Skeletal muscle tissue (tissue), 4 donors: ENCODE data around the gene SENP7. TPM values are rescaled to one million over a fixed set of nuclear protein-coding genes. Genes with fewer than 3 reads are reported as not detected.
"Not testable (repeated sequence)": the region's sequence is repeated elsewhere in the genome, so short reads cannot be mapped to it uniquely, and the experiment has no call there.

Experiments used
- H3K27ac ChIP-seq: one replicate; pipeline ENCODE4 v1.7.0; 2013; ENCODE audit warnings: mild to moderate bottlenecking, low read depth, low read length, inconsistent platforms
- H3K27me3 ChIP-seq, 3 donors: one replicate each; pipeline ENCODE4 v1.7.0; 2013; ENCODE audit warnings: low read length in 3 of 3; ENCODE audit not compliant: control insufficient read depth in 3 of 3, insufficient read depth in 3 of 3
- H3K36me3 ChIP-seq, 3 donors: one replicate each; pipeline ENCODE4 v1.7.0; 2013; ENCODE audit warnings: low read length in 3 of 3; ENCODE audit not compliant: control insufficient read depth in 3 of 3, insufficient read depth in 3 of 3
- H3K4me1 ChIP-seq, 3 donors: one replicate each; pipeline ENCODE4 v1.7.0; 2013; ENCODE audit warnings: low read length in 3 of 3, mild to moderate bottlenecking in 3 of 3; ENCODE audit not compliant: control insufficient read depth in 3 of 3, insufficient read depth in 3 of 3
- H3K4me3 ChIP-seq, 3 donors: one replicate each; pipeline ENCODE4 v1.7.0; 2013; ENCODE audit warnings: low read length in 3 of 3
- H3K9ac ChIP-seq, 3 donors: one replicate each; pipeline ENCODE4 v1.7.0; 2013; ENCODE audit warnings: low read length in 3 of 3, mild to moderate bottlenecking in 3 of 3, moderate library complexity in 2 of 3, low read depth in 1 of 3
- H3K9me3 ChIP-seq, 3 donors: one replicate each; pipeline ENCODE4 v1.7.0; 2013; ENCODE audit warnings: low read length in 3 of 3; ENCODE audit not compliant: control insufficient read depth in 3 of 3
- total RNA-seq: library from RNA; depleted of rRNA; stranded (reverse); fragments of >200 nt; gene quantifications from one replicate; pipeline ENCODE4 v1.2.3, GENCODE V29; 2014
- donor health status: Osteomylitis.

SENP7 gene
- total RNA-seq, 1 donor from 2014 or later: 33.4 TPM

GRCh38 chr3:101464235-101464634 lies 48.8 kb downstream of the SENP7 start:
- no peaks in the 10 kb centered on the region for H3K4me1 ChIP-seq
- H3K9ac ChIP-seq: no peak overlapping the region
- H3K4me3 ChIP-seq: no peak overlapping the region
- no peak overlapping the region for H3K27ac ChIP-seq
- no peaks in the 10 kb centered on the region for H3K27me3 ChIP-seq
- peaks cover 0 to 3% (median 0%) of the 10 kb centered on the region in 3 donors for H3K36me3 ChIP-seq
- H3K9me3 ChIP-seq: no peaks in the 10 kb centered on the region

DNA sequence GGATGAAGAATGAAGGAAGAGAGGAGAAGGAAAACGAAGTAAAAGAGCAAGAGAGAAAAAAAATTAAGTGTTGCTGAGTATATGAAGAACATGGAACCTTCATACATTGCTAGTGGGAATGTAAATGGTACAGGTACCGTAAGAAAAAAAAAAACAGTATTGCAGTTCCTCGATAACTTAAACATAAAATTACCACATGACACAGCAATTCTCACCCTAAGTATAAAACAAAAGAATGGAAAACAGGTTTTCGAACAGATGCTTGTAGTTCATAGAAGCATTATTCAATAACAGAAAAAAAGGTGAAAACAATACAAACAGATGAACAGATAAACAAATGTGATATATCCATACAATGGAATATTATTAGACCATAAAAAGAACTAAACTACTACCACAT lies 51.6 kb downstream of the SENP7 start:
- H3K4me1 ChIP-seq: no peaks in the 10 kb centered on the region
- H3K27ac ChIP-seq: no peak overlapping the region
- H3K9ac ChIP-seq: no peak overlapping the region
- no peaks in the 10 kb centered on the region for H3K9me3 ChIP-seq
- H3K27me3 ChIP-seq: no peaks in the 10 kb centered on the region
- no peak overlapping the region for H3K4me3 ChIP-seq
- H3K36me3 ChIP-seq: peaks cover 0 to 3% (median 3%) of the 10 kb centered on the region in 3 donors

- peaks cover 0 to 3% (median 0%) of the 10 kb centered on the region in 3 donors for H3K36me3 ChIP-seq
- H3K9ac ChIP-seq: no peak overlapping the region
- H3K9me3 ChIP-seq: no peaks in the 10 kb centered on the region
- H3K4me1 ChIP-seq: no peaks in the 10 kb centered on the region
- H3K4me3 ChIP-seq: no peak overlapping the region
- H3K27ac ChIP-seq: no peak overlapping the region
- no peaks in the 10 kb centered on the region for H3K27me3 ChIP-seq
Observed at GRCh38 chr3:101458387-101458786, 54.6 kb downstream of the SENP7 start.

DNA sequence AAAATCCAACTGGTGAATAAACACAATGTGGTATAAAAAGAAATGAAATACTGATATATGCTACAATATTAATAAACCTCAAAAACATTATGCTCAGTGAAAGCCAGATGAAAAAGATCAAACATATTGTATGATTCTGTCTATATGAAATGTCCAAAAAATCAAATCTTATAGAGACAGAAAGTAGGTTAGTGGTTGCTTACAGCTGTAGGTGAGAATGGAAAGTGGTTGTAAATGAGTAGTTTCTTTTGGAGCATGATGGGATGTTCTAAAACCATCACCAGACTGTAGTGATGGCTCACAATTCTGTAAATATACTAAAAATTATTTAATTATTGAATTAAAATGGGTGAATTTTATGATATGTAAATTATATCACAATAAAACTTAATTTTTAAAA lies 58.4 kb downstream of the SENP7 start:
- Histone ChIP-seq H3K36me3 (peaks cover 0 to 3% (median 0%) of the 10 kb centered on the region in 3 donors), H3K4me1 (no peaks in the 10 kb centered on the region), H3K27me3 (no peaks in the 10 kb centered on the region), H3K27ac (no peak overlapping the region), H3K9me3 (no peaks in the 10 kb centered on the region), H3K9ac (no peak overlapping the region), H3K4me3 (no peak overlapping the region)

GRCh38 chr3:101453961-101454360 lies 59.1 kb downstream of the SENP7 start:
- no peaks in the 10 kb centered on the region for H3K9me3 ChIP-seq
- H3K4me3 ChIP-seq: no peak overlapping the region
- H3K27ac ChIP-seq: no peak overlapping the region
- H3K9ac ChIP-seq: no peak overlapping the region
- H3K27me3 ChIP-seq: no peaks in the 10 kb centered on the region
- H3K36me3 ChIP-seq: peaks cover 0 to 3% (median 0%) of the 10 kb centered on the region in 3 donors
- H3K4me1 ChIP-seq: no peaks in the 10 kb centered on the region

DNA sequence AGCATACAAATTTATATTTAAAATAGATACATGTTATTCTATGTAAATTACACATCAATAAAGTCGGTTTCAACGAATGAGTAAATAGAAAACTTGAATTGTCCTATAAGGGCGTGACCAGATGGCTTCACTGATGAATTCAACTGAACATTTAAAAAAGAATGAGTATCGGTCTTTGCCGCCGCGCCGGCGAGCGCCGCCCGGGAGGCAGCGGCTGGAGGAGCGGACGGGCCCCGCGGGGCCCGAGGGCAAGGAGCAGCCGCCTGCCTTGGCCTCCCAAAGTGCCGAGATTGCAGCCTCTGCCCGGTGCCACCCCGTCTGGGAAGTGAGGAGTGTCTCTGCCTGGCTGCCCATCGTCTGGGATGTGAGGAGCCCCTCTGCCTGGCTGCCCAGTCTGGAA lies 74.4 kb downstream of the SENP7 start:
- H3K27ac ChIP-seq, H3K4me3 ChIP-seq, H3K9ac ChIP-seq, H3K4me1 ChIP-seq, H3K27me3 ChIP-seq, H3K9me3 ChIP-seq, H3K36me3 ChIP-seq: not testable (repeated sequence)

GRCh38 chr3:101433652-101434051 lies 79.4 kb downstream of the SENP7 start:
- H3K9ac ChIP-seq: no peak overlapping the region
- no peaks in the 10 kb centered on the region for H3K27me3 ChIP-seq
- H3K4me1 ChIP-seq: no peaks in the 10 kb centered on the region
- no peaks in the 10 kb centered on the region for H3K9me3 ChIP-seq
- no peak overlapping the region for H3K27ac ChIP-seq
- no peaks in the 10 kb centered on the region for H3K36me3 ChIP-seq
- no peak overlapping the region for H3K4me3 ChIP-seq

- Histone ChIP-seq H3K36me3 (no peaks in the 10 kb centered on the region), H3K27me3 (no peaks in the 10 kb centered on the region), H3K4me3 (no peak overlapping the region), H3K9me3 (peaks cover 0 to 3% (median 0%) of the 10 kb centered on the region in 3 donors), H3K4me1 (no peaks in the 10 kb centered on the region), H3K9ac (no peak overlapping the region), H3K27ac (no peak overlapping the region)
Observed at GRCh38 chr3:101423984-101424888, 88.8 kb downstream of the SENP7 start.

- Histone ChIP-seq H3K4me1 (no peaks in the 10 kb centered on the region), H3K36me3 (peaks cover 0 to 4% (median 0%) of the 10 kb centered on the region in 3 donors), H3K27me3 (no peaks in the 10 kb centered on the region), H3K9ac (no peak overlapping the region), H3K4me3 (no peak overlapping the region), H3K27ac (no peak overlapping the region), H3K9me3 (no peaks in the 10 kb centered on the region)
Observed at GRCh38 chr3:101418851-101419250, 94.2 kb downstream of the SENP7 start.

DNA sequence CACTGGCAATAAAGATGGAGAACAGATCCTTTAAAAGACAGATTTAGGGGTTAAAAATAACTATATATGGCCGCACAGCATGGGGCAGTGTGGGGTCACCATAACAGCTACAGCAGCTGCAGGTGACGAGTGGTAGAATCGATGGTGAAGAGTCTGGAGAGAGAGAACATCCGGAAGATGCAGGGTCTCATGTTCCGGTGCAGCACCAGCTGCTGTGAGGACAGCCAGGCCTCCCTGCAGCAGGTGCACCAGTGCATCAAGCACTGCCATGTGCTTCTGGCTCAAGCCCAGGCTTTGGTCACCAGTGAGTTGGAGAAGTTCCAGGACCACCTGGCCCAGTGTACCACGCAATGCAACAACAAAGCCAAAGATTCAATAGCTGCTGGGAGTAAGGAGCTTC lies 98.9 kb downstream of the SENP7 start:
- no peaks in the 10 kb centered on the region for H3K27me3 ChIP-seq
- no peak overlapping the region for H3K4me3 ChIP-seq
- H3K9ac ChIP-seq: no peak overlapping the region
- no peaks in the 10 kb centered on the region for H3K9me3 ChIP-seq
- no peaks in the 10 kb centered on the region for H3K4me1 ChIP-seq
- H3K36me3 ChIP-seq: peaks cover 0 to 4% (median 0%) of the 10 kb centered on the region in 3 donors
- H3K27ac ChIP-seq: no peak overlapping the region
